ENCODE measurements around the gene MAP2K1.
A peak's percentile ranks its signal among the peaks of the same experiment; 100 is the strongest.

MAP2K1 gene

DNA sequence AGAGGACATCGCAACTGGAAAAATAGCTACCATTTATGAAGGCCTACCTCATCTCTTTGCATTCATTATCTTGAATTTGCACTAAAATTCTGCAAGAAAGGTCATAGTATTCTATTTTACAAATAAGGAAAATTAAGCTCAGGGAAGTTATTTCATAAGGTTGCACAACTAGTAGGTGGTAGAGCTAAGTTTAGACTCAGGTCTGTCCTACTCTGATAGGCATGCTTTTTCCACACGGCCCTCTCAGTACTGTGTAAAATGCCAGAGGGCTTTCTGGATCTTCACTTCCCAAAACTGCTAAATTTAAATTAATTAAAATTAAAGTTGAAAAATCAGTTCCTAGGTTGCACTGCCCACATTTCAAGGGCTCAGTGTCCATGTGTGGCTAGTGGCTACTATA, 18.3 kb downstream of the MAP2K1 start:
- no peak for DNase-seq
- Histone ChIP-seq H2BK120ac (ENCODE audit: insufficient read depth, low read length, poor library complexity) (no peak overlapping the region), H2AFZ (ENCODE audit: insufficient read depth, low read length, poor library complexity) (no peak overlapping the region), H4K12ac (ENCODE audit: low read depth, low read length) (no peak overlapping the region), H2BK12ac (ENCODE audit: low read length) (no peak overlapping the region), H3K36me3 (ENCODE audit: control insufficient read depth in 1 of 2, insufficient read depth in 2 of 2, low read length in 2 of 2) (no peaks in the 10 kb centered on the region), H4K8ac (ENCODE audit: low read depth, low read length) (no peak overlapping the region), H2BK5ac (ENCODE audit: low read depth, low read length, poor library complexity) (no peak overlapping the region), H2AK5ac (ENCODE audit: low read length) (no peak overlapping the region), H3K18ac (ENCODE audit: low read length) (no peak overlapping the region), H4K91ac (ENCODE audit: low read depth, low read length) (no peak overlapping the region), H3K27ac (ENCODE audit: low read depth, low read length) (no peak overlapping the region), H3K9me3 (ENCODE audit: insufficient read depth, low read depth, low read length) (no peaks in the 10 kb centered on the region), H3K4me2 (ENCODE audit: low read length) (no peak overlapping the region), H3K23ac (ENCODE audit: low read length) (no peak overlapping the region), H3K14ac (ENCODE audit: low read length) (no peak overlapping the region), H3K79me2 (ENCODE audit: control insufficient read depth, insufficient read depth, low read length, poor library complexity) (no peaks in the 10 kb centered on the region), H3K79me1 (ENCODE audit: low read length) (no peaks in the 10 kb centered on the region), H3K4ac (ENCODE audit: low read depth, low read length) (no peak overlapping the region), H3K4me3 (ENCODE audit: low read depth, low read length) (no peak overlapping the region), H3K9ac (ENCODE audit: low read length) (no peak overlapping the region), H3K4me1 (ENCODE audit: control insufficient read depth in 1 of 2, insufficient read depth in 2 of 2, low read length in 2 of 2) (no peaks in the 10 kb centered on the region), H3K27me3 (ENCODE audit: insufficient read depth, low read length) (no peaks in the 10 kb centered on the region)
- WGBS (ENCODE audit: extremely low coverage, insufficient coverage, insufficient read length) = no CpG with 5 or more reads among the region's 2 CpGs

DNA sequence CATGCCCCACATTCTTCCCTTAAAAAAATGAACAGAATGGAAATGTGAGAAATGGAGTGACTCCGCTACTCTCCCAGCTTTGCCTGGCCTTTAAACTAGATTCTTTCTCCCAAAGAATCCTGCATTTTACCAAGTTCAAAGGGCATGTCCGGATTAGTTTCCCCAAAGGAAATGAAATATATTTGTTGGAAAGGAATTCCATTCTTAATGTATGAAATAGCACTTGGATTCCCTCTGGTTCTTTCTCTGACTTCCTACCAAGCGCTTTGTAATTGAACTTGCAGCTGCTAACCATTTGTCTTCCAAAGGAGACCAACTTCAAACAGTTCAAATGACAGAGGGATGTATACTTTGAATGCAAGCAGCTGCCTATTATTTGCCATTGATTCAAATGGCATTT, 18.9 kb downstream of the MAP2K1 start:
- Histone ChIP-seq H2AK5ac (ENCODE audit: low read length) (no peak overlapping the region), H2BK12ac (ENCODE audit: low read length) (no peak overlapping the region), H3K27me3 (ENCODE audit: insufficient read depth, low read length) (no peaks in the 10 kb centered on the region), H3K9me3 (ENCODE audit: insufficient read depth, low read depth, low read length) (no peaks in the 10 kb centered on the region), H4K8ac (ENCODE audit: low read depth, low read length) (no peak overlapping the region), H3K4me3 (ENCODE audit: low read depth, low read length) (no peak overlapping the region), H2AFZ (ENCODE audit: insufficient read depth, low read length, poor library complexity) (no peak overlapping the region), H3K79me2 (ENCODE audit: control insufficient read depth, insufficient read depth, low read length, poor library complexity) (no peaks in the 10 kb centered on the region), H3K4me2 (ENCODE audit: low read length) (no peak overlapping the region), H3K14ac (ENCODE audit: low read length) (no peak overlapping the region), H3K4ac (ENCODE audit: low read depth, low read length) (no peak overlapping the region), H3K18ac (ENCODE audit: low read length) (no peak overlapping the region), H3K36me3 (ENCODE audit: control insufficient read depth in 1 of 2, insufficient read depth in 2 of 2, low read length in 2 of 2) (no peaks in the 10 kb centered on the region), H4K12ac (ENCODE audit: low read depth, low read length) (no peak overlapping the region), H3K23ac (ENCODE audit: low read length) (no peak overlapping the region), H3K79me1 (ENCODE audit: low read length) (no peaks in the 10 kb centered on the region), H3K9ac (ENCODE audit: low read length) (no peak overlapping the region), H3K4me1 (ENCODE audit: control insufficient read depth in 1 of 2, insufficient read depth in 2 of 2, low read length in 2 of 2) (no peaks in the 10 kb centered on the region), H2BK120ac (ENCODE audit: insufficient read depth, low read length, poor library complexity) (no peak overlapping the region), H2BK5ac (ENCODE audit: low read depth, low read length, poor library complexity) (no peak overlapping the region), H4K91ac (ENCODE audit: low read depth, low read length) (no peak overlapping the region), H3K27ac (ENCODE audit: low read depth, low read length) (no peak overlapping the region)
- peak in 1 of 2 donors; percentile 17 for DNase-seq
- no CpG with 5 or more reads among the region's 3 CpGs for WGBS (ENCODE audit: extremely low coverage, insufficient coverage, insufficient read length)

DNA sequence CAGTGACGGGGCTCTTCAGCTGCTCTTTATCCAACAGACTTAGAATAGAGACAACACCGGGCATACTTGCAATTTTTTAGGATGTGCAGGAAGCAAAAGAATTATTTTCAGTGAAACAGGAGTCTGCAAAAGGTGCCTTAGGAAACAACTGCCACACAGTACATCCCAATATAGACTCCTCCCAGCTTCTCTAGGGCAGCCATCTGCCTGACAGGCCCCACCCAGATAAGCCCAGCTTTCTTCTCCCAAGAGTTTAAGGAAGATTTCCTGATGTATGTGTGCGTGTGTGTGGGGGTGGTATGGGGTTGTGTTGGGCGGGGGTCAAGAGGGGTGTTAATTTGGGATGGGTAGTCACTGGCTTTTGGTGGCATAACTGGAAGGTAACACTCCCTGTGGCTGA, 21.5 kb downstream of the MAP2K1 start:
- WGBS (ENCODE audit: extremely low coverage, insufficient coverage, insufficient read length) = 100% methylated on average over 2 of the region's 4 CpGs
- H3K14ac ChIP-seq (ENCODE audit: low read length) = no peak overlapping the region
- no peaks in the 10 kb centered on the region for H3K36me3 ChIP-seq (ENCODE audit: control insufficient read depth in 1 of 2, insufficient read depth in 2 of 2, low read length in 2 of 2)
- no peak overlapping the region for H3K4me2 ChIP-seq (ENCODE audit: low read length)
- H2BK5ac ChIP-seq (ENCODE audit: low read depth, low read length, poor library complexity) = no peak overlapping the region
- no peak overlapping the region for H4K91ac ChIP-seq (ENCODE audit: low read depth, low read length)
- H4K12ac ChIP-seq (ENCODE audit: low read depth, low read length) = no peak overlapping the region
- no peak overlapping the region for H3K4ac ChIP-seq (ENCODE audit: low read depth, low read length)
- H2AK5ac ChIP-seq (ENCODE audit: low read length) = no peak overlapping the region
- H2AFZ ChIP-seq (ENCODE audit: insufficient read depth, low read length, poor library complexity) = no peak overlapping the region
- H3K27ac ChIP-seq (ENCODE audit: low read depth, low read length) = no peak overlapping the region
- H3K9me3 ChIP-seq (ENCODE audit: insufficient read depth, low read depth, low read length) = no peaks in the 10 kb centered on the region
- no peak overlapping the region for H2BK12ac ChIP-seq (ENCODE audit: low read length)
- no peaks in the 10 kb centered on the region for H3K79me1 ChIP-seq (ENCODE audit: low read length)
- H3K4me1 ChIP-seq (ENCODE audit: control insufficient read depth in 1 of 2, insufficient read depth in 2 of 2, low read length in 2 of 2) = no peaks in the 10 kb centered on the region
- no peak overlapping the region for H3K4me3 ChIP-seq (ENCODE audit: low read depth, low read length)
- no peaks in the 10 kb centered on the region for H3K27me3 ChIP-seq (ENCODE audit: insufficient read depth, low read length)
- H2BK120ac ChIP-seq (ENCODE audit: insufficient read depth, low read length, poor library complexity) = no peak overlapping the region
- no peak overlapping the region for H3K23ac ChIP-seq (ENCODE audit: low read length)
- no peak overlapping the region for H4K8ac ChIP-seq (ENCODE audit: low read depth, low read length)
- no peak overlapping the region for H3K18ac ChIP-seq (ENCODE audit: low read length)
- no peak overlapping the region for H3K9ac ChIP-seq (ENCODE audit: low read length)
- H3K79me2 ChIP-seq (ENCODE audit: control insufficient read depth, insufficient read depth, low read length, poor library complexity) = no peaks in the 10 kb centered on the region
- peak in 1 of 2 donors; percentile 34 for DNase-seq

DNA sequence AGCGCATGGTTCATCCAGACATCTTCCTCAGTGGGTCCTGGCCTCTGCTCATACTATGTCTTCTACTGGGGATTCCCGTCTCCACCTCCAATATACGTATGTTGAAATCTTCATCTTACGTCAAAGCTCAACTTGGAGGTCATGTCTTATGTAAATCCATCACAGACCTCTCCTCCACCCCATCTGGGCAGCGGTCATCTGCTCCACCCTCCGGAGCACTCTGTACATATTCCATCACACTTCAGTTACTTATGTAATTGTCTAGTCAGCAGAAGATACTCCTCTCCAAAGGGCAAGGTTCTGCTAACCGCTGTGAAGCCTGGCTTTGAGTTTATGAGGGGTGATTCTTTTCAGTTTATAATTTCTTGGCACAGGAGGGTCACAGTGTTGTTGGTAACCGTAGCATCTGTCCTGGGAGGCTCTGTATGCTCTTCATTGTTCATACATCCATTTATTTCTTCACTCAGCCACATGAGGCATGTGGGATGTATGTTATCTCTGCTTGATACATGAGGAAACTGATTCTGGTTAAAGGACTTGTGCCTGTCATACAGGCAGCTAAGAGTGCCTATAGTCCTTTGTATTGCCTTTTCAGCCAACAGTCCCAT, 22.1 kb downstream of the MAP2K1 start:
- no peaks in the 10 kb centered on the region for H3K4me1 ChIP-seq (ENCODE audit: control insufficient read depth in 1 of 2, insufficient read depth in 2 of 2, low read length in 2 of 2)
- no peaks in the 10 kb centered on the region for H3K79me1 ChIP-seq (ENCODE audit: low read length)
- H3K27ac ChIP-seq (ENCODE audit: low read depth, low read length) = no peak overlapping the region
- DNase-seq = peak in 1 of 2 donors; percentile 20
- H3K4me3 ChIP-seq (ENCODE audit: low read depth, low read length) = no peak overlapping the region
- no peak overlapping the region for H2BK5ac ChIP-seq (ENCODE audit: low read depth, low read length, poor library complexity)
- no peak overlapping the region for H4K91ac ChIP-seq (ENCODE audit: low read depth, low read length)
- no peak overlapping the region for H3K14ac ChIP-seq (ENCODE audit: low read length)
- no CpG with 5 or more reads among the region's 8 CpGs for WGBS (ENCODE audit: extremely low coverage, insufficient coverage, insufficient read length)
- H4K8ac ChIP-seq (ENCODE audit: low read depth, low read length) = no peak overlapping the region
- no peaks in the 10 kb centered on the region for H3K27me3 ChIP-seq (ENCODE audit: insufficient read depth, low read length)
- no peaks in the 10 kb centered on the region for H3K79me2 ChIP-seq (ENCODE audit: control insufficient read depth, insufficient read depth, low read length, poor library complexity)
- no peak overlapping the region for H3K9ac ChIP-seq (ENCODE audit: low read length)
- H3K36me3 ChIP-seq (ENCODE audit: control insufficient read depth in 1 of 2, insufficient read depth in 2 of 2, low read length in 2 of 2) = no peaks in the 10 kb centered on the region
- H2BK12ac ChIP-seq (ENCODE audit: low read length) = no peak overlapping the region
- H2BK120ac ChIP-seq (ENCODE audit: insufficient read depth, low read length, poor library complexity) = no peak overlapping the region
- H3K4me2 ChIP-seq (ENCODE audit: low read length) = no peak overlapping the region
- H2AK5ac ChIP-seq (ENCODE audit: low read length) = no peak overlapping the region
- no peaks in the 10 kb centered on the region for H3K9me3 ChIP-seq (ENCODE audit: insufficient read depth, low read depth, low read length)
- H3K18ac ChIP-seq (ENCODE audit: low read length) = no peak overlapping the region
- no peak overlapping the region for H4K12ac ChIP-seq (ENCODE audit: low read depth, low read length)
- H3K4ac ChIP-seq (ENCODE audit: low read depth, low read length) = peak overlapping the region; percentile 29
- no peak overlapping the region for H2AFZ ChIP-seq (ENCODE audit: insufficient read depth, low read length, poor library complexity)
- no peak overlapping the region for H3K23ac ChIP-seq (ENCODE audit: low read length)
